Suppressor macrophage treated with lipopolysaccharide for 4 hours (primary cell): Measurements from ENCODE around the gene SH3BP2.
A peak's percentile ranks its signal among the peaks of the same experiment; 100 is the strongest.
"Not testable (repeated sequence)": the region's sequence is repeated elsewhere in the genome, so short reads cannot be mapped to it uniquely, and the experiment has no call there.

Experiments
- DNase-seq: peaks from one replicate; pipeline ENCODE4 v3.0.0-alpha.2; 2020

Gene SH3BP2

GRCh38 chr4:2763511-2763967 is 29.3 kb upstream of the SH3BP2 start:
- no peak for DNase-seq

DNA sequence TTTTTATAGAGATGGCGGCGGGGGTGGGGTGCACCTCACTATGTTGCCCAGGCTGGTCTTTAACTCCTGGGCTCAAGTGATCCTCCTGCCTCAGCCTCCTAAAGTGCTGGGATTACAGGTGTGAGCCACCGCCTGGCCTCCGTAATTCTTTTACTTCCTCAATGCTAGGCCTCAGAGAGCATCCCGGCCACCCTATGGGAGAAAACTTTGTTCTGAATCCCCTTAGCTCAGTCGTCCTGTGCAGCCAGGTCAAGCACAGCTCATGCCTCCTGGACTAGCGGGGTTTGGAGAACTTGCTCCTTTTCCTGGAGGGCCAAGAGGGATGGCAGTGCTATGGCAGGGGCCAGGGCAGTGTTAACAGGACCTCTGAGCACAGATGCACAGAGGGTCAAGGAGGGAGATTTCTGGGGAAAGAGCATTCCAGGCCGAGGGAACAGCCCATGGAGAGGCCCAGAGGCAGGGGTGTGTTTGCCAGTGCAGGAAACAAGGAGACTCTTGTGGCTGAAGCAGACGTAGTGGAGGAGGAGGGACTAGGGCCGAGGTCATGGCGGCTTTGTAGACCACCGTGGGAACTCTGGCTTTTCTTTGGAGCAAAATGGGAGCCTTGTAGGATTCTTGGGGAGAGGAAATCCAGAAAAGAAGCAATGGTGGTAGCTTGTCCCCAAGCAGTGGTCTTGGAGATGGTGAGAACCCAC is 26.9 kb upstream of the SH3BP2 start:
- no peak for DNase-seq

DNA sequence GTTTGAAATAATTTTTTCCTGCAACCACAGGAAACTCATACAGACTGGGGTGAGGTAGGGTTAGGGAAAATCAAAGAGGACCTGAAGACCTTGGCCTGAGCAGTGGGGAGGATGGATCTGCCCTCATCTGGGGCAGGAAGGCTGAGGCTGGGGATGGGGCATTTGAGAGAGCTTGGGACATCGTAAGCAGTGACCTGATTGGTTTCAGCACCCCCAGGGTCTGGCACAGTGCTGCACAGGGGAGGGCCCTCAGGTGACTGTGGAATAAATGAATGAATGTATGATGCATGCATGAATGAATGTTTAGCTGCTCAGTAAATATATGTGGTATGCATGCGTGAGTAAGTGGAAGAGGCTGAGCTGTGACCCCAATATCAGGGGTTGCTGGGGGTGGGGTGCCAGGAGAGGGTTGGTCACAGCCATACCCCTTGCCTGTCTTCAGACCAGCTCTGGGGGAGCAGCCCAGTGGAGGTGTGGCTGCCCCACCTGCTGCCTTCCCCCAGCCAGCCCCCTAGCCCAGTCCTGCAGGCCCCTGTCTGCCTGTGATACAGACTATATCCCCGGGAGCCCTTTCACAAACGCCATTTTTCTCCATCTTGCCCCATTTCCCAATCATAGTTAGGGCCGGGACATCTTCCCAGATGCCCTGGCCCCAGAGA is 25.7 kb upstream of the SH3BP2 start:
- DNase-seq = no peak

DNA sequence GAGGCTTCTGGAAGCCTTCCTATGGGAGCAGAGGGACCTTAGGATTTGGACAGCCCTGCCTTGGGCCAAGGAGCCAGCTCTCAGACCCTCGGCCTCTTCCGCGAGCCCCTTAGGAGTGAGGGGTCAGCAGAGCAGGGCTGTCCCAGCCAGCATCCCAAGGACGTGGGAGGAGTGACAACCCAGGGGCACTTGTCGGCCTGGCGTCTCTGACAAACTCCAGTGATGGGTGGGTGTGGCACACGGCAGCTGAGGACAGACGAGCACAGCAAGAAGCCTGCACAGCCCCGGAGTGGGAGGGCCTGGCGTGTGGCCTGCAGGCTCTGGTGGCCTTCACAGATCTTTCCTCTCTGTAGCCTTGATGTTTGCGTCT is 25.2 kb upstream of the SH3BP2 start:
- no peak for DNase-seq

DNA sequence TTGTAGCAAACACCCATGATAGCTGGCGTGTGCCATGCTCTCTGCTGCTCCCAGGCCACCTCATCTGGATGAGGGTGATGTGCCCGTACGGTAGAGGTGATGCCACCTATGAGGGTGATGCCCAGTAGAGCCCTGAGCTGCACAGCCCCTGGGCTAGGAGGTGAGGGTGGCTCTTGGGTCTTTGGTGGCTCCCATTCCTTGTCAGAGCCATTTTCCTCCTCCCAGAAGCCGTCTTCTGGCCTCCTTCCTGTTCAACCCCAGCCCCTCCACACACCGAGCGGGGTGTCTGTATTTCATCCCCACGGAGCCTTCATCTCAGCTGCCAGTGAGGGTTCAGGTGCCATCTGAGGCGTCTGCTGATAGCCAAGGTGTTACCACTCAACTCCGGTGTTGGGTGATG is 24.8 kb upstream of the SH3BP2 start:
- no peak for DNase-seq

DNA sequence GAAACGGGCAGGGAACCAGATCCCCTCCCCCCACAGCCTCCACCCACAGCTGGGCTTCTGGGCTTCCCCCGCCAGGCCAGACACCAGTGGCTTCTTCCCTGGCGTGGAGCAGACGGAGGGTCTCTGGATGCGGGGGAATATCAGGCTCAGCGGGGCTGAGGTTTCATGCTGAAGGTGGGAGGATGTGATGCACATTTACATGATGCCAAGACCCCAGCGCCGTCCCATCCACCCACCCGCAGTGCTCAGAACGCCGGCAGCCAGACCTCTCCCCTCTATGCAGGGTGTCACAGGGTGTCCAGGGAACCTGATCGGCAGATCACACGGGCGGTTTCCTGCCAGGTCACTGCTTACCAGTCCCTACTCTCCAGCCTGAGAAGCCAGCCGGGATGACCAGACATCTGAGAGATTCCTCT is 24.0 kb upstream of the SH3BP2 start:
- no peak for DNase-seq

DNA sequence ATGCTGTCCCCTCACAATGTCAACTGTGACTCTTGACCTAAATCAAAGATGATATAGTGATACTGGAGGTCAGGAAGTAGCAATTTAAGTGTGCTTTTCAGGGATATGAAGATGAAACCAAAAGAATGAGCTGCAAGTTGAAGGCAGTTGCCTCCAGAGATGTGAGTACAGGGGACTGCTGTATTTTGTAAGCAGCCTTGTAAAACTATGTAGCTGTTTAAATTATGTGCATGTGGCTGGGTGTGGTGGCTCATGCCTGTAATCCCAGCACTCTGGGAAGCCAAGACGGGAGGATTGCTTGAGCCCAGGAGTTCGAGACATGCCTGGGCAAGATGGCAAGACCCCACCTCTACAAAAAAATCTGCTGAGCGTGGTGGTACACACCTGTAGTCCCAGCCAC is 21.6 kb upstream of the SH3BP2 start:
- peak; percentile 65 for DNase-seq

- not testable (repeated sequence) for DNase-seq
Observed at GRCh38 chr4:2780643-2781042, 12.2 kb upstream of the SH3BP2 start.

GRCh38 chr4:2781911-2782310 is 11.0 kb upstream of the SH3BP2 start:
- DNase-seq = no peak

- no peak for DNase-seq
Observed at GRCh38 chr4:2783790-2784189, 9.1 kb upstream of the SH3BP2 start.

- DNase-seq = peak; percentile 69
Observed at GRCh38 chr4:2785613-2786012, 7.3 kb upstream of the SH3BP2 start.

GRCh38 chr4:2786152-2786671 is 6.7 kb upstream of the SH3BP2 start:
- no peak for DNase-seq

DNA sequence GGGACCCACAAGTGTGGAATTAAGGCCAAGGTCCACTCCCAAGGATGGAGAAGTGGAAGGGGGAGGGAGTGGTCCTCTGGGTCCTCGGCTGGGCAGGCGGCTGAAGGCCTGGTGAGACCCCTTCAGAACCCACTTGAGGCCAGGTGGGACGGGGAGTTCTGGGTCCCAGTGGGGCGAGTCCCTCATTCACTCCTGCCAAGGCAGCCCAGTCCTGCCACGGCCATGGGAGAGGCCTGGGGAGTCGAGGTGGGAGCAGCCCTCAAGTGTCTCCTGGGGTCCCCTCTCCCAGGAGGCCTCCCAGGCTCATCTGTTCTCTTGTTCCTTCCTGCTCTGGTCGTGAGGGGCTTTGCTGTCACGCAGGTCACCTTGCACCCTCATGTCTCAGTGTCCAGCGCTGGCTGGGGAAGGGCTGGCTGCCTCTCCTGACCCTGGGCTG is 6.1 kb upstream of the SH3BP2 start:
- no peak for DNase-seq

GRCh38 chr4:2787230-2788100 is 5.4 kb upstream of the SH3BP2 start:
- peak; percentile 83 for DNase-seq

- no peak for DNase-seq
Observed at GRCh38 chr4:2788101-2788500, 4.8 kb upstream of the SH3BP2 start.

GRCh38 chr4:2788532-2789103 is 4.3 kb upstream of the SH3BP2 start:
- DNase-seq = no peak

- DNase-seq = no peak
Observed at GRCh38 chr4:2789351-2789750, 3.5 kb upstream of the SH3BP2 start.

DNA sequence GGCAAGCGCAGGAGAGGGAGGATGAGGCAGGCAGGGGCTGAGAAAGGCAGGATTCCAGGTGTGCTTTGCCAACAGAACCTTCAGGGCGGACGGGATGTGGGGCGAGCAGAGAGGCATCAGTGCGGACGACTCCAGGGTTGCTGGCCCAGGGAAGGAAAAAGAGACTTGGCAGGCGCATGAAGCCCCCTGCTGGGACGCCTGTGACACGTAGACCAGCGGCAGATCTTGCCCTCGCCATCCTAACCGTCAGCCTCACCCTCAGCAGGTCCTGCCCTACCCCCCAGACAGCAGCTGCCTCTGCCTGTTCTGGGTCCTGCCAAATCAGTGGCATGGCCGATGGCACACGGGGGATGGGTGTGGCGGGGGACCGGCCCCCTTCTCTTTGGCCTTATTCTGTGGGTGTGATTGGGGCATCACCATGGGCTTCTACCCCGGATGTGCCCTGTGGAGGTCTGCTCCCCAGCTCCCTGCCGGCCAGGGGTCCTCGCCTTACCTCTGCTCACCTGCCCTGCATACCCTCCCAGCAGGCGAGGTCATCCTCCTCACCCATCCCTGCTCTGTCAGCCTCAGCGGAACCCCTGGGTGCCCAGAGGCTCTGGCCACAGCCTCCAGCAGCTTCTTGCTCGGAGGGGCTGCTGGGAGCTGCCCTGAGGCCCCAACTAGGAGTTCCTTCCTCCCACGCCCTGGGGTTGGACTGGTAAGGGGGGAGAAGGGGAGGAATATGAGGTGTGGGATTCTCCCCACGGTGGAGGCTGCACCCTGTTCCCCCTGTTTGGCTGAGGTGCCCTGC is 2.9 kb upstream of the SH3BP2 start:
- DNase-seq = no peak

DNA sequence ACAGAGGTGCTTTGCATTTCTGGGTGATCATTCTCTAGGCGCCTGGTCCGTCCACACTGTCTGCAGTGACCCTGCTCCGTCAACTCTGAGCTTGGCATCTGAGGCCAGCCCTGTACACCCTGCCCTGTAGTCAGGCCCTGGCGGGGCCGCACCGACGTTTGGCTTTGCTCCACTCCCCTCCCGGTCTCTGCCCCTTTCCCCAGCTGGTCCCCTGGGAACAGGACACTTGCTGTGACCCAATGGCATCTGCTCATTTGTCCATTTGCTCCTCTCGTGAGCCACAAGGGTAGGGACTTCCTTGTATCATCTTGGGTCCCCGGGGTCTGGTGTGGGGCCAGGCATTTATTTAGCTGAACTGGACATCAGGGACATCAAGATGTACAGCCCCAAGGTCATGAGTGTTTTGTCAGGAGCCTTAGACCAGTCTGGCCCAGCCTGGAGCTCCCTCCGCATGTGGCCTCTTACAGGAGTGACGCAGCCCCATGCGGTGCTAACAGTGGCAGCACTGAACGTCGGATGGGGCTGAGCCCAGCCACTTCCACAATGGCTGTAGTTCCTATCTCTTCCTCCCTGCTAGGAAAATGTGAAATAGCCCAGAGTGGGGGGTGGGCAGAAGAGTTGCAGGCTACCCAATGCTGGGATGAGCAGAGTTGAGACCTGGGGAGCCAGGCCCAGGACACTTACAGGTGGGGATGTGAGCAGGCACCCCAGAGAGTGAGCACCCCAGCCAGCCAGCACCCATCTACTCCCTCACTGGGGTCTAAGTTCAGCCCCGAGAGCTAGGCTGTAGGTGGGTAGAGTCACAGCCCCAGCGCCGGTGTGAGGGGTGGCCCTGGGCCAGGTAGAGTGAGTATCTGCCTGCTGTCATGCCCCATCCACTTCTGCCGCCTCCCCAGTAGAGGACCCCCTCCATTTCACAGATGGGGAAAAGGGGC is 2.0 kb upstream of the SH3BP2 start:
- peak; percentile 78 for DNase-seq

GRCh38 chr4:2791518-2792395 is 1.1 kb upstream of the SH3BP2 start:
- DNase-seq = no peak
